Measurements from ENCODE around the gene OR2V2. TPM values are rescaled to one million over a fixed set of nuclear protein-coding genes. Genes with fewer than 3 reads are reported as not detected.

OR2V2 gene
- total RNA-seq, 1 donor from 2014 or later, result not detected

GRCh38 chr5:181189962-181190710, 42.8 kb downstream of the OR2V2 start:
- no peaks in the 10 kb centered on the region for H3K27me3 Mint-ChIP-seq (ENCODE audit: low read depth, unreplicated experiment)
- Histone ChIP-seq H2AFZ (ENCODE audit: low read depth, low read length) (peak overlapping the region; percentile 94), H3K36me3 (ENCODE audit: insufficient read depth, low read length) (no peaks in the 10 kb centered on the region), H3K79me2 (ENCODE audit: insufficient read depth, low read length) (no peaks in the 10 kb centered on the region), H3K27ac (ENCODE audit: low read depth, low read length) (no peak overlapping the region), H3K27me3 (ENCODE audit: insufficient read depth, low read length) (no peaks in the 10 kb centered on the region), H3K9me3 (ENCODE audit: insufficient read depth, low read depth, low read length) (no peaks in the 10 kb centered on the region), H3K9ac (ENCODE audit: low read length) (peak overlapping the region; percentile 72), H3K4me2 (ENCODE audit: low read length) (peak overlapping the region; percentile 91), H4K20me1 (ENCODE audit: insufficient read depth, low read length) (peaks cover 3% of the 10 kb centered on the region), H3K4me3 (ENCODE audit: insufficient read depth, low read depth, low read length) (peak overlapping the region; percentile 76), H3K4me1 (ENCODE audit: insufficient read depth, low read length) (peaks cover 22% of the 10 kb centered on the region)
- peak overlapping the region; percentile 59 for H3K27ac Mint-ChIP-seq (ENCODE audit: unreplicated experiment)
- H3K4me3 Mint-ChIP-seq (ENCODE audit: unreplicated experiment), result peak overlapping the region; percentile 91
- H3K4me1 Mint-ChIP-seq (ENCODE audit: low read depth, unreplicated experiment), result no peaks in the 10 kb centered on the region
- peaks cover 2% of the 10 kb centered on the region for H3K9me3 Mint-ChIP-seq (ENCODE audit: unreplicated experiment)
- FAIRE-seq, result no peak
- H3K36me3 Mint-ChIP-seq (ENCODE audit: low read depth, unreplicated experiment), result no peaks in the 10 kb centered on the region
- TF ChIP-seq CTCF (IDR thresholded peaks at IDR 0.05; ENCODE audit: insufficient read depth, low read depth, low read length), result no peak
- no peak for TF ChIP-seq EZH2 (IDR thresholded peaks at IDR 0.05; ENCODE audit: insufficient read depth, low read length)
- no peak for DNase-seq (ENCODE audit: low read depth)

GRCh38 chr5:181190711-181191525, 43.5 kb downstream of the OR2V2 start:
- Histone ChIP-seq H3K9ac (ENCODE audit: low read length) (peak overlapping the region; percentile 72), H3K4me2 (ENCODE audit: low read length) (peak overlapping the region; percentile 91), H3K79me2 (ENCODE audit: insufficient read depth, low read length) (no peaks in the 10 kb centered on the region), H3K4me1 (ENCODE audit: insufficient read depth, low read length) (peaks cover 22% of the 10 kb centered on the region), H3K9me3 (ENCODE audit: insufficient read depth, low read depth, low read length) (no peaks in the 10 kb centered on the region), H3K27ac (ENCODE audit: low read depth, low read length) (no peak overlapping the region), H4K20me1 (ENCODE audit: insufficient read depth, low read length) (peaks cover 3% of the 10 kb centered on the region), H3K36me3 (ENCODE audit: insufficient read depth, low read length) (no peaks in the 10 kb centered on the region), H2AFZ (ENCODE audit: low read depth, low read length) (peak overlapping the region; percentile 94), H3K27me3 (ENCODE audit: insufficient read depth, low read length) (no peaks in the 10 kb centered on the region), H3K4me3 (ENCODE audit: insufficient read depth, low read depth, low read length) (peak overlapping the region; percentile 76)
- Mint-ChIP-seq H3K4me1 (ENCODE audit: low read depth, unreplicated experiment) (no peaks in the 10 kb centered on the region), H3K4me3 (ENCODE audit: unreplicated experiment) (peak overlapping the region; percentile 91), H3K27ac (ENCODE audit: unreplicated experiment) (peak overlapping the region; percentile 87), H3K9me3 (ENCODE audit: unreplicated experiment) (peaks cover 2% of the 10 kb centered on the region), H3K36me3 (ENCODE audit: low read depth, unreplicated experiment) (no peaks in the 10 kb centered on the region), H3K27me3 (ENCODE audit: low read depth, unreplicated experiment) (no peaks in the 10 kb centered on the region)
- DNase-seq (ENCODE audit: low read depth), result no peak
- TF ChIP-seq EZH2 (IDR thresholded peaks at IDR 0.05; ENCODE audit: insufficient read depth, low read length) (no peak), CTCF (IDR thresholded peaks at IDR 0.05; ENCODE audit: insufficient read depth, low read depth, low read length) (peak; percentile 13)
- FAIRE-seq, result no peak
